Peyer's patch (tissue), 4 donors: ENCODE data around the gene H2BW2.

Source experiments
- POLR2A ChIP-seq, 2 donors: fragments of 450-650 bp; IDR thresholded peaks; one replicate each; pipeline ENCODE4 v1.5.1; 2017; ENCODE audit warnings: antibody characterized with exemption in 2 of 2, mild to moderate bottlenecking in 2 of 2, moderate library complexity in 2 of 2
- TF ChIP-seq, protein P1 (sequence below), 6 experiments: fragments of 450-650 bp in 4 of 6; fragments of 200-600 bp in 2 of 6; sonication (generic) in 1 of 6; IDR thresholded peaks; one replicate each; pipeline ENCODE4 v1.5.1; 2017 to 2019; ENCODE audit warnings: antibody characterized with exemption in 6 of 6, mild to moderate bottlenecking in 3 of 6, moderate library complexity in 1 of 6

DNA sequence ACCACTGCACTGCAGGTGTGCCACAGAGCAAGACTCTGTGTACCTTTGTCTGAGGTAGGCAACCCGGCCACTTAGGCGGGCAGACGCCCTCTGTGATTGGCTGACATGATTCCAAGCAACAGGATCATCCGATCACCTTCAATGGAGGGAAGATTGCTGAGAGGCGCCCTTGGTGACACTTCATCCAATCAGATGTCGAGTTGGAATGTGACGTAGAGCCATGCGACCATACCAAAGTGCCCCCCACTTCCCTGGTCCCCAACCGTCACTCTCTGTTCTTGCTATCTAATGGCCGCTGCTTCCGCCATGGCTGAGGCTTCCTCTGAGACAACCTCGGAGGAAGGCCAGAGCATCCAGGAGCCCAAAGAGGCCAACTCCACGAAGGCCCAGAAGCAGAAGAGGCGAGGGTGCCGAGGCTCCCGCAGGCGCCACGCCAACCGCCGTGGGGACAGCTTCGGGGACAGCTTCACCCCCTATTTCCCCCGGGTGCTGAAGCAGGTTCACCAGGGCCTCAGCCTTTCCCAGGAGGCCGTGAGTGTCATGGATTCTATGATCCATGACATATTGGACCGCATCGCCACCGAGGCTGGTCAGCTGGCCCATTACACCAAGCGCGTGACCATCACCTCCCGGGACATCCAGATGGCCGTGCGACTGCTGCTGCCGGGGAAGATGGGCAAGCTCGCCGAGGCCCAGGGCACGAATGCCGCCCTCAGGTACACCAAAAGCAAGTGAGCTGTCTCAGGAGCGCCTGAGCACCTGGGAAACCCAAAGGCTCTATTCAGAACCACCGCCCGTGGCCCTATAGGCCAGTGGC lies at the start of gene H2BW2:
- TF ChIP-seq, protein P1, sequence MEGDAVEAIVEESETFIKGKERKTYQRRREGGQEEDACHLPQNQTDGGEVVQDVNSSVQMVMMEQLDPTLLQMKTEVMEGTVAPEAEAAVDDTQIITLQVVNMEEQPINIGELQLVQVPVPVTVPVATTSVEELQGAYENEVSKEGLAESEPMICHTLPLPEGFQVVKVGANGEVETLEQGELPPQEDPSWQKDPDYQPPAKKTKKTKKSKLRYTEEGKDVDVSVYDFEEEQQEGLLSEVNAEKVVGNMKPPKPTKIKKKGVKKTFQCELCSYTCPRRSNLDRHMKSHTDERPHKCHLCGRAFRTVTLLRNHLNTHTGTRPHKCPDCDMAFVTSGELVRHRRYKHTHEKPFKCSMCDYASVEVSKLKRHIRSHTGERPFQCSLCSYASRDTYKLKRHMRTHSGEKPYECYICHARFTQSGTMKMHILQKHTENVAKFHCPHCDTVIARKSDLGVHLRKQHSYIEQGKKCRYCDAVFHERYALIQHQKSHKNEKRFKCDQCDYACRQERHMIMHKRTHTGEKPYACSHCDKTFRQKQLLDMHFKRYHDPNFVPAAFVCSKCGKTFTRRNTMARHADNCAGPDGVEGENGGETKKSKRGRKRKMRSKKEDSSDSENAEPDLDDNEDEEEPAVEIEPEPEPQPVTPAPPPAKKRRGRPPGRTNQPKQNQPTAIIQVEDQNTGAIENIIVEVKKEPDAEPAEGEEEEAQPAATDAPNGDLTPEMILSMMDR (IDR thresholded peaks at IDR 0.05) = no peak
- no peak for TF ChIP-seq POLR2A (IDR thresholded peaks at IDR 0.05)
